Measurements from ENCODE around the gene CYBA. TPM values are rescaled to one million over a fixed set of nuclear protein-coding genes. Genes with fewer than 3 reads are reported as not detected.

The CYBA gene
- total and polyA plus RNA-seq, 2 of the 13 experiments (the other 11 are each of a cell fraction or from before 2014, with no cell fraction given) = 196 to 250 TPM

DNA sequence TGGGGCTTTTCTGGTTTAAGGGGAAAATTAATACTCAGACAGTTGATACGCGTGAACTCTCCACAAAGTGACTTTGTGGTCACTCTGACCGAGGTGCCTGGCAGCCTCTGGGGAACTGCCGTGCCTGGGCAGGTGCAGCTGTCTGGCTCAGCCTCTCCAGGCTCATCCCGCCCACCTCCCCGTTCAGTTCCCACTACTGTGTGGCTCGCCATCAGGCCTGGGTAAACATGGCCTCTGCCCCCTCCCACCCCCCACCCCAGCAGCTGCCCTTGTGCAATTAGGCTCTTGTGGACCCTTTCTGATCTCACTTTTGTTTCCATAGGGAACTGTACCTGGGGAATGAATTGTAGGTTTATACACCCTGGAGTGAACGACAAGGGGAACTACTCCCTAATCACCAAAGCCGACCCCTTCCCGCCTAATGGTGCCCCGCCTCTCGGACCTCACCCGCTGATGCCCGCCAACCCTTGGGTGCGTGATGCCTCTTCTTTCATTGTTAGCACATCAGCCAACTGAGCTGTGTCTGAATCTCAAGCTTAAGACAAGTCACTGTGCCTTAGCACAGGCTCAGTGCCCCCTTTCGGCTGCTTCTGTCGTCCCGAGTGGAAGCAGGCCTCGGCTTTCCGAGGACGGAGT is 52.9 kb downstream of the CYBA start (continued):
- TF ChIP-seq ZNF674 (CRISPR knock-in tag; IDR thresholded peaks at IDR 0.05; ENCODE audit: low read depth) = no peak
- peak in 1 of 2 experiments; percentile 38; a peak in 1 of 4 replicates for TF ChIP-seq POLR2A (IDR thresholded peaks at IDR 0.05; ENCODE audit: insufficient read depth in 1 of 2, low read depth in 2 of 2, low read length in 2 of 2)
- no peak for TF ChIP-seq CHD2 (IDR thresholded peaks at IDR 0.05; ENCODE audit: low read depth, low read length)
- no peak for TF ChIP-seq PLRG1 (conservative IDR thresholded peaks at IDR 0.05)
- no peak for TF ChIP-seq FOXA1 (IDR thresholded peaks at IDR 0.05)
- peak; percentile 96 for TF ChIP-seq FOXA1 (CRISPR knock-in tag; IDR thresholded peaks at IDR 0.05)
- TF ChIP-seq ZSCAN22 (CRISPR knock-in tag; IDR thresholded peaks at IDR 0.05) = no peak
- TF ChIP-seq ATRX (CRISPR knock-in tag; IDR thresholded peaks at IDR 0.05; ENCODE audit: borderline replicate concordance) = no peak
- TF ChIP-seq ZFP37 (CRISPR knock-in tag; IDR thresholded peaks at IDR 0.05; ENCODE audit: borderline replicate concordance) = no peak
- TF ChIP-seq, protein P1, sequence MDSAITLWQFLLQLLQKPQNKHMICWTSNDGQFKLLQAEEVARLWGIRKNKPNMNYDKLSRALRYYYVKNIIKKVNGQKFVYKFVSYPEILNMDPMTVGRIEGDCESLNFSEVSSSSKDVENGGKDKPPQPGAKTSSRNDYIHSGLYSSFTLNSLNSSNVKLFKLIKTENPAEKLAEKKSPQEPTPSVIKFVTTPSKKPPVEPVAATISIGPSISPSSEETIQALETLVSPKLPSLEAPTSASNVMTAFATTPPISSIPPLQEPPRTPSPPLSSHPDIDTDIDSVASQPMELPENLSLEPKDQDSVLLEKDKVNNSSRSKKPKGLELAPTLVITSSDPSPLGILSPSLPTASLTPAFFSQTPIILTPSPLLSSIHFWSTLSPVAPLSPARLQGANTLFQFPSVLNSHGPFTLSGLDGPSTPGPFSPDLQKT (CRISPR knock-in tag; IDR thresholded peaks at IDR 0.05; ENCODE audit: borderline replicate concordance) = no peak
- peak; percentile 38; the same call in 1 of the 2 replicates for TF ChIP-seq ARNT2 (CRISPR knock-in tag; IDR thresholded peaks at IDR 0.05; ENCODE audit: low read depth)
- TF ChIP-seq NONO (IDR thresholded peaks at IDR 0.05) = no peak
- TF ChIP-seq NONO (CRISPR knock-in tag; conservative IDR thresholded peaks at IDR 0.05) = no peak
- TF ChIP-seq RBM39 (IDR thresholded peaks at IDR 0.05; ENCODE audit: low read depth, low read length, poor library complexity, severe bottlenecking) = no peak
- peak; percentile 70; the same call in 1 of the 2 replicates for TF ChIP-seq HNRNPL (IDR thresholded peaks at IDR 0.05; ENCODE audit: low read depth, low read length)
- no peak for TF ChIP-seq SRSF1 (optimal IDR thresholded peaks at IDR 0.05; ENCODE audit: low read depth, low read length)
- no peak for TF ChIP-seq ZEB1 (IDR thresholded peaks at IDR 0.05; ENCODE audit: insufficient replicate concordance, low read depth)
- TF ChIP-seq ZNF317 (CRISPR knock-in tag; IDR thresholded peaks at IDR 0.05) = 0 out of 2 replicates have a peak, but pooled peaks have one; percentile 33
- TF ChIP-seq, protein P2, sequence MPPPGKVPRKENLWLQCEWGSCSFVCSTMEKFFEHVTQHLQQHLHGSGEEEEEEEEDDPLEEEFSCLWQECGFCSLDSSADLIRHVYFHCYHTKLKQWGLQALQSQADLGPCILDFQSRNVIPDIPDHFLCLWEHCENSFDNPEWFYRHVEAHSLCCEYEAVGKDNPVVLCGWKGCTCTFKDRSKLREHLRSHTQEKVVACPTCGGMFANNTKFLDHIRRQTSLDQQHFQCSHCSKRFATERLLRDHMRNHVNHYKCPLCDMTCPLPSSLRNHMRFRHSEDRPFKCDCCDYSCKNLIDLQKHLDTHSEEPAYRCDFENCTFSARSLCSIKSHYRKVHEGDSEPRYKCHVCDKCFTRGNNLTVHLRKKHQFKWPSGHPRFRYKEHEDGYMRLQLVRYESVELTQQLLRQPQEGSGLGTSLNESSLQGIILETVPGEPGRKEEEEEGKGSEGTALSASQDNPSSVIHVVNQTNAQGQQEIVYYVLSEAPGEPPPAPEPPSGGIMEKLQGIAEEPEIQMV (CRISPR knock-in tag; IDR thresholded peaks at IDR 0.05; ENCODE audit: low read depth) = no peak
- TF ChIP-seq, protein P3, sequence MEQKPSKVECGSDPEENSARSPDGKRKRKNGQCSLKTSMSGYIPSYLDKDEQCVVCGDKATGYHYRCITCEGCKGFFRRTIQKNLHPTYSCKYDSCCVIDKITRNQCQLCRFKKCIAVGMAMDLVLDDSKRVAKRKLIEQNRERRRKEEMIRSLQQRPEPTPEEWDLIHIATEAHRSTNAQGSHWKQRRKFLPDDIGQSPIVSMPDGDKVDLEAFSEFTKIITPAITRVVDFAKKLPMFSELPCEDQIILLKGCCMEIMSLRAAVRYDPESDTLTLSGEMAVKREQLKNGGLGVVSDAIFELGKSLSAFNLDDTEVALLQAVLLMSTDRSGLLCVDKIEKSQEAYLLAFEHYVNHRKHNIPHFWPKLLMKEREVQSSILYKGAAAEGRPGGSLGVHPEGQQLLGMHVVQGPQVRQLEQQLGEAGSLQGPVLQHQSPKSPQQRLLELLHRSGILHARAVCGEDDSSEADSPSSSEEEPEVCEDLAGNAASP (CRISPR knock-in tag; IDR thresholded peaks at IDR 0.05; ENCODE audit: borderline replicate concordance) = no peak
- no peak for TF ChIP-seq WIZ (CRISPR knock-in tag; IDR thresholded peaks at IDR 0.05)
- peak; percentile 93 for TF ChIP-seq NR2F6 (IDR thresholded peaks at IDR 0.05)
- TF ChIP-seq NR2F6 (CRISPR knock-in tag; IDR thresholded peaks at IDR 0.05) = peak; percentile 95
- no peak; the same call in 1 of the 2 replicates for TF ChIP-seq HDAC2 (CRISPR knock-in tag; IDR thresholded peaks at IDR 0.05)
- peak; percentile 61; the same call in 1 of the 2 replicates for TF ChIP-seq SMAD1 (CRISPR knock-in tag; IDR thresholded peaks at IDR 0.05; ENCODE audit: borderline replicate concordance, low read depth)
- no peak for TF ChIP-seq NPAS2 (CRISPR knock-in tag; IDR thresholded peaks at IDR 0.05; ENCODE audit: borderline replicate concordance)
- TF ChIP-seq MEIS2 (CRISPR knock-in tag; IDR thresholded peaks at IDR 0.05) = no peak; the same call in 1 of the 2 replicates
- 0 out of 2 replicates have a peak, but pooled peaks have one; percentile 42 for TF ChIP-seq ZNF543 (CRISPR knock-in tag; IDR thresholded peaks at IDR 0.05)
